ENCODE measurements around the gene CHKA. TPM values are rescaled to one million over a fixed set of nuclear protein-coding genes. Genes with fewer than 3 reads are reported as not detected.

Gene CHKA
- polyA plus RNA-seq, 4 donors = 31.5 to 180 (median 139) TPM

DNA sequence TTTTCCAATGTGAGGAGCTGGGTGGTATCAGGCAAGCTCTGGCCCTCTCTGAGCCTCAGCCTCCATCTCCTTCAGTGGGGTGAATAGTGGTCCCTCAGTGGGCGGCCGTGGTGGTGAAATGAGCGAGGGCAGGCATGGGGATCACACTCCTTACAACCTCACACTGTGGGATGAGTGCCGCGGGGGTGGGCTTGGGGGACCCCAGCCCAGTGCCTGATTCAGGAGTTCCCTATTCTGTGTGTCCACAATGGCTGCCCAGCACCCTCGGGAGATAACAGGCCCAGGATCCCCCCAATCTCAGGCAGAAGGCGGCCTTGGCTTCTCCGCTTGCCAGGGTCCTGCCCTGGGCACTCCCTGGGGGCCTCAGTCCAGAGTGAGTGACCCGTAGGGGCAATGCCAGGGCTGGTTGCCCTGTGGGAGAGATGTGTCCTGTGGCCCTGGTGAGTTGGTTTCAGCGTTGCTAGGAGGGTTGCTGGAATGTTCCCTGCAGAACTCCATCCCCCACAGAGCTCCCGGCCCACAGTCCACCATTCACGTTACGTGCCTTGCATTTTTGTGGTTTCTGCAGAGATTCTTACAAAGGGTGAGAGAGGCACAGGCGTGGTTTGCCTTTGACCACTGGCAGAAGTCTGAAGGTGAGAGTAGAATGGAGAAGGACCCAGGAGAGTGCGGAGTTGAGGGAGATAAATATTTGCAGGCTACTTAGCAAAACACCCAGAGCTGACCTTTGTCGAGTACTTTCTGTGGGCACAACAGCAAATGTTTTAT is 108.2 kb downstream of the CHKA start:
- no peak overlapping the region for H3K4me3 ChIP-seq (ENCODE audit: low read depth in 1 of 3, low read length in 3 of 3)
- peak overlapping the region in 1 of 3 donors; percentile 20 for H3K27ac ChIP-seq (ENCODE audit: low read depth in 1 of 3, low read length in 2 of 3)
- H3K4me1 ChIP-seq (ENCODE audit: control insufficient read depth in 3 of 3, insufficient read depth in 2 of 3, low read depth in 1 of 3, low read length in 2 of 3) = peaks cover 0 to 61% (median 4%) of the 10 kb centered on the region in 3 donors
- H3K9me3 ChIP-seq (ENCODE audit: control insufficient read depth in 2 of 2, insufficient read depth in 1 of 2, low read depth in 1 of 2, low read length in 1 of 2) = no peaks in the 10 kb centered on the region
- FAIRE-seq (no peak), DNase-seq (no peak)
- H3K27me3 ChIP-seq (ENCODE audit: control insufficient read depth in 3 of 3, insufficient read depth in 3 of 3, low read length in 3 of 3) = no peaks in the 10 kb centered on the region
- peaks cover 0 to 15% (median 0%) of the 10 kb centered on the region in 3 donors for H3K36me3 ChIP-seq (ENCODE audit: control insufficient read depth in 3 of 3, insufficient read depth in 2 of 3, low read depth in 1 of 3, low read length in 3 of 3)
- 75 to 80% (median 80%) methylated on average over 14 to 16 of the region's 16 CpGs for WGBS, 3 donors

DNA sequence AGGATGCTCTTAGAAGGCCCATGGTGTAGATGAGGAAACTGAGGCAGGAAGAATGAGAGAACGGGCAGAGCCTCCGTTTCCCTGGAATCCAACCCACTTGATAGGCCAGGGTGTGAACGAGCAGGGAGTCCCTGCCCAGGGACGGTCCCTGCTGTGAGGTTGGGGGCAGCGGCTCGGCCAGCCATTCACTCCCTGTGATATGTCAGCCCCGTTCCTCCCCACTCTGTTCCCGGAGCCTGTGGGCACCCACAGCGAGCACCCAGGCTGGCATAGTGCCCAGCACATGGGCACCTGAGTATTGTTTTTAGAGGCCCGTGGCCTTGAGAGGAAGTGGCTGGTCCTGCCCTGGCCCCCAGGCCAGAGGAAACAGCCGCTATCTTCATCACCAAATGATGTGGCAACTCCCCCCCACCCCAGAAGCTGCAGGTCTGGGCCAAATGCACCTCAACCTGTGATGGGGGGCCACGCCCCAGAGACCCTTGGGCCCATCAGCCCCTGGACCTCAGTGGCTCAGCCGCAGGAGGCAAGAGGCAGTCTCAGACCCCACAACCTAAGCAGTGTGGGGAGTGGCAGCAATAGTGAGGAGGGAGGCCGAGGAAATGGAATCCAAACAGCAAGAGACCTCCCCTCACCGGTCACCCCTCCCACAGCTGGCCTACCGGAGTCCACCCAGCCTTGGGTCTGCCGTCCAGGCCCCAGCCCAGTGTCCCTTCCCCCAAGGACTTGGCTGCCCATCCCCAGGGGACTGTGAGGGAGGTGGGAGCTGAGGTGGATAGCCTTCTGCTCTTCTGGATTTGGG is 108.9 kb downstream of the CHKA start:
- Histone ChIP-seq H3K36me3 (ENCODE audit: control insufficient read depth in 3 of 3, insufficient read depth in 2 of 3, low read depth in 1 of 3, low read length in 3 of 3) (peaks cover 0 to 15% (median 0%) of the 10 kb centered on the region in 3 donors), H3K27me3 (ENCODE audit: control insufficient read depth in 3 of 3, insufficient read depth in 3 of 3, low read length in 3 of 3) (no peaks in the 10 kb centered on the region), H3K4me1 (ENCODE audit: control insufficient read depth in 3 of 3, insufficient read depth in 2 of 3, low read depth in 1 of 3, low read length in 2 of 3) (peaks cover 0 to 60% (median 5%) of the 10 kb centered on the region in 3 donors), H3K4me3 (ENCODE audit: low read depth in 1 of 3, low read length in 3 of 3) (no peak overlapping the region), H3K9me3 (ENCODE audit: control insufficient read depth in 2 of 2, insufficient read depth in 1 of 2, low read depth in 1 of 2, low read length in 1 of 2) (no peaks in the 10 kb centered on the region), H3K27ac (ENCODE audit: low read depth in 1 of 3, low read length in 2 of 3) (peak overlapping the region in 1 of 3 donors; percentile 20)
- no peak for DNase-seq
- no peak for FAIRE-seq
- WGBS, 3 donors = 81 to 86% (median 83%) methylated on average over 17 of the region's 17 CpGs

DNA sequence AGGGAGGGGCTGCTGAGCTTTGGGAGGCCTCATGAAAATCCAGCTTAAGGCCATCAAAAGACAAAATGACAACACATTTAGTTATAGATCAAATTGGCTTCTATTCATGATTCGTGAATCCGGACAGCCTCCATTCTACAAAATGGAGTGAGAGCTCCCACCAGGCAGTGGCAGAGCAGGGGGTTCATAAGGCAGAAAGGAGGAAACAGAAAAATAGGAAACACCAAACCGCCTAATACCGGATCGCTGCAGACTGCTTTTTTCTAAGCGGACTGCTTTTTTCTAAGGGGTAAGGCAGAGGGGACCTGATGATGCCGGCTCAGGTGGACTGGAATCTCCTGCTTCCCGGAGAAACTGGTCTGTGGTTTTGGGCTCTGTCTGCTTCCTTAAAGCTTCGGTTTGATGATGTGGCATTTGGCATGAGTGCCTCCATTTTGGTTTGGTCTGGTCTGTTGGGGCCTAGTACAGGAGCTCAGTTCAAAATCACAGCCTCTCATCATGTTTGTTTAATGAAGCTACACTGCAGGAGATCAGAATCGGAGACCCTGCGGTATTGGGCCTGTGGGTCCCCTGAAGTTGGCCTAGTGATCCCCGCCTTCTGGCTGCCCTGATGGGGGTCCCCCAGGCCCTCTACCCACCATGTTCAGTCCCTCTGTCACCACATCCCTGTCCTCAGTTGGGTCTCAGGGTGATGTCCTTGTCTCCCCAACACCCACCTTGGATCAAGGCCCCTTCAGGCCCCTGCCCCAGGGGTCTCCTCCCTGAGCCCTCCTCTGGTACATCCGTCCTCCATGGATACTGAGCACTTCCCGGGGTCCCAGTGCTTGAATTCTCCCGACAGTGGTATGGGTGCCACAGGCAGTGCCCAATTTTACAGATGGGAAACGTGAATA is 109.9 kb downstream of the CHKA start:
- no peak for DNase-seq
- 69 to 78% (median 74%) methylated on average over 16 of the region's 16 CpGs for WGBS, 3 donors
- no peak for FAIRE-seq
- peaks cover 0 to 14% (median 0%) of the 10 kb centered on the region in 3 donors for H3K36me3 ChIP-seq (ENCODE audit: control insufficient read depth in 3 of 3, insufficient read depth in 2 of 3, low read depth in 1 of 3, low read length in 3 of 3)
- H3K27me3 ChIP-seq (ENCODE audit: control insufficient read depth in 3 of 3, insufficient read depth in 3 of 3, low read length in 3 of 3) = no peaks in the 10 kb centered on the region
- H3K27ac ChIP-seq (ENCODE audit: low read depth in 1 of 3, low read length in 2 of 3) = peak overlapping the region; percentile 88 to 97 (median 97)
- peak overlapping the region in 1 of 3 donors; percentile 18 for H3K4me3 ChIP-seq (ENCODE audit: low read depth in 1 of 3, low read length in 3 of 3)
- H3K9me3 ChIP-seq (ENCODE audit: control insufficient read depth in 2 of 2, insufficient read depth in 1 of 2, low read depth in 1 of 2, low read length in 1 of 2) = no peaks in the 10 kb centered on the region
- H3K4me1 ChIP-seq (ENCODE audit: control insufficient read depth in 3 of 3, insufficient read depth in 2 of 3, low read depth in 1 of 3, low read length in 2 of 3) = peaks cover 0 to 51% (median 5%) of the 10 kb centered on the region in 3 donors

DNA sequence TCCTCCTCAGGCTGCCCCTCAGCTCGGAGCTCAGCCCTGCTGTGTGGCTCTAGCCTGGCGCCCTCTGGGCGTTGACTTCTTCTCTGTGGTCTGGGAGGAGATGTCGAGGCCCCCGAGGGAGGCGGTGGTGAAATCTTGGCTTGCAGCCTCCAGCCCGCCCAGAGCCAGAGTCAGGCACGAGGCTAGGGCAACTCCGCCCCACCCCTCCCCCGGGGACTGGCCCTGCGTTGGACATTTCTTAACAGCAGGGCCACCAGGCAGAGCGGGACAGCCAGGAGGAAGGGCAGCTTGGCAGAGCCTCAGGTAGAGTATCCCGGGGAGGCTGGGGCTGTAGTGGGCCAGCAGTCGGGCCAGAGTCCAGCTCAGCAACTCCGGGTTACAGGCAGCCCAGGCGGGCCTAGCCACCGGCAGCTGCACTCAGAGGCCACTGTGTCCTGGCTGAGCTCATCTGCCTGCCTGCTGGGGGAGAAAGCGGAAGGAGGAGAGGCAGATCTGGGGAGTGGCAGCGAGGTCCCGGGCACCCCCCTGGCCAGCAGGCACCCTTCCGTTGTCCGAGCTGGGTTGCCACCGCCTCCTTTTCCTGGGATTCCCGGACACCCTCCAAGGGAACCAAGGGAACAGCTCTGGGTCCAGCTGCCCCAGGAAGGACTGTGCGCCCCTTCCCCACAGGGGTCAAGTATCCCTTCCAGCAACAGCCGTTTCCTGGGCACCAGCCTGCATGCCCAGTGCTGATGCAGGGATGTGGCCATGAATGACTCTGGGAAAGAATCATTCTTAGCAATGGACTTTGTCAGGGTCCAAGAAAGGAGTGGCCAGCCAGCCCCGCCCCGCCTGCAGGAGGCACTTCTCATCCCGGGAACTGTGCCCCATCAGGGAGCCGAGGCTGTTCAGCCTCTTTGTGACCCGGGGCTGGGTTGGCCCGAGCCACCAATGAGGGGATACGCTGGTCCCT is 110.8 kb downstream of the CHKA start, which contains the start of gene ALDH3B1:
Gene ALDH3B1 (plus strand): TSS at position 238 of the 952 bp plus-strand sequence. CDS start 4,971 bp downstream, outside the sequence.
- 11 to 20% (median 19%) methylated on average over 31 to 33 of the region's 33 CpGs for WGBS, 3 donors
- Histone ChIP-seq H3K36me3 (ENCODE audit: control insufficient read depth in 3 of 3, insufficient read depth in 2 of 3, low read depth in 1 of 3, low read length in 3 of 3) (peaks cover 0 to 10% (median 0%) of the 10 kb centered on the region in 3 donors), H3K9me3 (ENCODE audit: control insufficient read depth in 2 of 2, insufficient read depth in 1 of 2, low read depth in 1 of 2, low read length in 1 of 2) (no peaks in the 10 kb centered on the region), H3K27me3 (ENCODE audit: control insufficient read depth in 3 of 3, insufficient read depth in 3 of 3, low read length in 3 of 3) (no peaks in the 10 kb centered on the region), H3K27ac (ENCODE audit: low read depth in 1 of 3, low read length in 2 of 3) (peak within 1 kb of the TSS; percentile 88 to 97 (median 97)), H3K4me1 (ENCODE audit: control insufficient read depth in 3 of 3, insufficient read depth in 2 of 3, low read depth in 1 of 3, low read length in 2 of 3) (peaks cover 0 to 48% (median 5%) of the 10 kb centered on the region in 3 donors), H3K4me3 (ENCODE audit: low read depth in 1 of 3, low read length in 3 of 3) (peak within 1 kb of the TSS in 2 of 3 donors; percentile 33 to 42)
- DNase-seq = peak; percentile 91 to 92
- no peak for FAIRE-seq

DNA sequence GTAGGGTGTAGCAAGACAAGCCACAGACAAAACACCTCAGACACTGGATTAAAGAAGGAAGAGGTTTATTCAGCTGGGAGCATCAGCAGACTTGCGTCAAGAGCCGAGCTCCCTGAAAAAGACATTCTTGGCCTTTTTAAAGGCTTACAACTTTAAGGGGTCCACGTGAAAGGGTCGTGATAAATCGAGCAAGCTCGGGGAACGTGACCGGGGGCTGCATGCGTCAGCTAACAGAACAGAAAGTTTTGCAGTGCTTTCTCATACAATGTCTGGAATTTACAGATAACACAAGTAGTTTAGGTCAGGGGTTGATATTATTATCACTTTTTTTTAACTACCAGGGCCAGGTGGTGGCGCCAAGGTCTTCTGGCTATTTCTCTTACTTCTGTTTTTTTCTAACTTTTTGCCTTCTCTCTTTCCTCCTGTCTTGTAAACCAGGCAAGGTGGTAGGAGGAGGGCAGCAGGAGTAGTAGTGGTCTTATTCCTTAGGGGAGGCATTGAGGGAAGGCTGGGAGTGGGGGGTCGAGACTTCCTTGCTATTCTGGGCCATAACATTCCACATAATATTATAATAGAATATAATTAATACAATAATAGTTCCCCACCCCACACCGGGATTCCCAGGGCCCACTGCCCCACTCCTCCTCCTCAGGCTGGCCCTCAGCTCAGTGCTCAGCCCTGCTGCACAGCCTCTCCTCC is 111.6 kb downstream of the CHKA start:
- peaks cover 0 to 4% (median 0%) of the 10 kb centered on the region in 3 donors for H3K36me3 ChIP-seq (ENCODE audit: control insufficient read depth in 3 of 3, insufficient read depth in 2 of 3, low read depth in 1 of 3, low read length in 3 of 3)
- FAIRE-seq = no peak
- H3K4me1 ChIP-seq (ENCODE audit: control insufficient read depth in 3 of 3, insufficient read depth in 2 of 3, low read depth in 1 of 3, low read length in 2 of 3) = peaks cover 0 to 45% (median 2%) of the 10 kb centered on the region in 3 donors
- peak overlapping the region in 2 of 3 donors; percentile 33 to 42 for H3K4me3 ChIP-seq (ENCODE audit: low read depth in 1 of 3, low read length in 3 of 3)
- WGBS, 3 donors = 24 to 45% (median 39%) methylated on average over 12 of the region's 12 CpGs
- peak in 1 of 2 donors; percentile 59 for DNase-seq
- no peaks in the 10 kb centered on the region for H3K9me3 ChIP-seq (ENCODE audit: control insufficient read depth in 2 of 2, insufficient read depth in 1 of 2, low read depth in 1 of 2, low read length in 1 of 2)
- no peaks in the 10 kb centered on the region for H3K27me3 ChIP-seq (ENCODE audit: control insufficient read depth in 3 of 3, insufficient read depth in 3 of 3, low read length in 3 of 3)
- peak overlapping the region; percentile 88 to 97 (median 97) for H3K27ac ChIP-seq (ENCODE audit: low read depth in 1 of 3, low read length in 2 of 3)

DNA sequence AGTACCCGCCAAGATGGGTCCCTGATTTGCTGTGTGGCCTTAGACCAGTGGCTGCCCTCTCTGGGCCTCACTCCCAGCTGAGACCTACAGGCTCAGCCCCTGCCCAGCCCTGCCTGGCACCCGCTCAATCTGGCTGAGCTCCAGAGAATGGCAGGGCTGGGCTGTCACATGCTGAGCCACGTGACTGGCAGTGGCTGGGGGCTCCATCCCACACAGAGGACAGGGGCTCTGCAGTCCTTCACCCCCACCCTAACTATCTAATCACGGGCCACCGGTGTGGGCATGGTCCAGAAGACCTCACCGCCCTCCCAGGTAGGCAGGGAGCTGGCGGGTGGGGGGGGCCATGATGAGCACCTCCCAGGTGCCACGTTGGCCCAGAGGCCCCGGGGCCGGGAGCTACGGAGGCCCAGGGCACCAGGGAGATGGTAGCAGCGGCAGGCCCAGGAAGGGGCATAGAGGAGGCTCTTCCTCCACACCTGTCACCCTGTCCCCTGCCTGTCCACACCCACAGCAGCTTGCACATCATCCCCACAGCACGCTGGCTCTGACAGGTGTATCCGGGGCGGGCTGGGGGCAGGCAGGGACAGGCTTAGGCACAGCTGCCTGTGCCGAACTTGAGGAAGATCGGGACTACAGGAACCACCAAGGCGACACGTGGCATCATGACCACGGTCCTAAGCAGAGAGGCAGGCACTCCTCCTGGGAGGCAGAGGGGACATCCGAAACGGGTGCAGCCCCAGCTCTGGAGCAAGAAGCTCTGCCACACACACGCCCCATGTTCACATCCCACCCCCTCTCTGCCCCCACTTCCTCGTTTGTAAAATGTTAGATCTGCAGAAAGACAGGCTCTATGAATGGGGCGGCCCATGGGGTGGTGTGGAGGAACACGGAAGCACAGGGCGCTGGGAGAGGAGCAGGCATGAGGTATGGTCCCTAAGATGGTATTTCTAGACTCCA is 112.5 kb downstream of the CHKA start:
- Histone ChIP-seq H3K36me3 (ENCODE audit: control insufficient read depth in 3 of 3, insufficient read depth in 2 of 3, low read depth in 1 of 3, low read length in 3 of 3) (peaks cover 0 to 2% (median 0%) of the 10 kb centered on the region in 3 donors), H3K4me3 (ENCODE audit: low read depth in 1 of 3, low read length in 3 of 3) (peak overlapping the region in 1 of 3 donors; percentile 9), H3K9me3 (ENCODE audit: control insufficient read depth in 2 of 2, insufficient read depth in 1 of 2, low read depth in 1 of 2, low read length in 1 of 2) (no peaks in the 10 kb centered on the region), H3K4me1 (ENCODE audit: control insufficient read depth in 3 of 3, insufficient read depth in 2 of 3, low read depth in 1 of 3, low read length in 2 of 3) (peaks cover 0 to 44% (median 2%) of the 10 kb centered on the region in 3 donors), H3K27me3 (ENCODE audit: control insufficient read depth in 3 of 3, insufficient read depth in 3 of 3, low read length in 3 of 3) (no peaks in the 10 kb centered on the region), H3K27ac (ENCODE audit: low read depth in 1 of 3, low read length in 2 of 3) (peak overlapping the region; percentile 88 to 97 (median 97))
- no peak for FAIRE-seq
- 26 to 59% (median 40%) methylated on average over 22 to 27 of the region's 27 CpGs for WGBS, 3 donors
- peak in 1 of 2 donors; percentile 79 for DNase-seq

All from small intestine (tissue), 7 donors.